ENCODE data around the gene ATP2A2. TPM values are rescaled to one million over a fixed set of nuclear protein-coding genes. Genes with fewer than 3 reads are reported as not detected.

ATP2A2 gene
- total and polyA plus RNA-seq, 2 experiments from 2014 or later = 47.2 to 225 TPM

DNA sequence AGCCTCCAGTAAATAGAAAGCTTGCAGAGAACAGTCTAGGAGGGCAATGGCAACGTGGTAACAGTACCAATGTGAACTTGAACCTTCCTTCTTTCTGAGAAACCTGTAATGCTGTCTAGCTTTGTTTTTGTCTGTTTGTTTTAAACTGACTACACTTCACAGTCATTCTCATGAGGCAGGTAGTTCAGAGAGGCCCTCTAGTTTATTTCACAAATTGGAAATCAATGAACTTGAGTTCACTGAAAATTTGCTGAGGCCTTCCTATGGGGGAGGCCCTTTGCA is 2.9 kb upstream of the ATP2A2 start:
- H3K27ac Mint-ChIP-seq = no peak overlapping the region
- no peak overlapping the region for H3K4me2 ChIP-seq
- peaks cover 26% of the 10 kb centered on the region for H3K4me1 Mint-ChIP-seq

More for the DNA sequence above, 2.9 kb upstream of the ATP2A2 start:
- H3K36me3 ChIP-seq (ENCODE audit: insufficient read depth) = peaks cover 8% of the 10 kb centered on the region; the same call in 1 of the 2 replicates
- H3K79me2 ChIP-seq (replicated peaks; ENCODE audit: insufficient read depth) = peaks cover 15% of the 10 kb centered on the region
- no peaks in the 10 kb centered on the region for H3K9me2 ChIP-seq (ENCODE audit: insufficient read depth)
- Mint-ChIP-seq H3K4me3 (no peak overlapping the region), H3K27me3 (ENCODE audit: insufficient read depth, low read depth, poor library complexity) (peaks cover 15% of the 10 kb centered on the region), H3K9me3 (no peaks in the 10 kb centered on the region), H3K36me3 (ENCODE audit: low read depth) (peaks cover 13% of the 10 kb centered on the region)
- peaks cover 12% of the 10 kb centered on the region for H3K27me3 ChIP-seq (ENCODE audit: insufficient read depth)
- no peak overlapping the region for H2AFZ ChIP-seq
- no peak for TF ChIP-seq REST (IDR thresholded peaks at IDR 0.05; ENCODE audit: unreplicated experiment)
- no peak for TF ChIP-seq ZNF114 (CRISPR knock-in tag; IDR thresholded peaks at IDR 0.05)
- no peak for TF ChIP-seq EZH2phosphoT487 (IDR thresholded peaks at IDR 0.05; ENCODE audit: unreplicated experiment)
- no peak for TF ChIP-seq JUNB (IDR thresholded peaks at IDR 0.05; ENCODE audit: unreplicated experiment)
- no peak for TF ChIP-seq ZNF462 (CRISPR knock-in tag; IDR thresholded peaks at IDR 0.05)
- TF ChIP-seq, protein P1, sequence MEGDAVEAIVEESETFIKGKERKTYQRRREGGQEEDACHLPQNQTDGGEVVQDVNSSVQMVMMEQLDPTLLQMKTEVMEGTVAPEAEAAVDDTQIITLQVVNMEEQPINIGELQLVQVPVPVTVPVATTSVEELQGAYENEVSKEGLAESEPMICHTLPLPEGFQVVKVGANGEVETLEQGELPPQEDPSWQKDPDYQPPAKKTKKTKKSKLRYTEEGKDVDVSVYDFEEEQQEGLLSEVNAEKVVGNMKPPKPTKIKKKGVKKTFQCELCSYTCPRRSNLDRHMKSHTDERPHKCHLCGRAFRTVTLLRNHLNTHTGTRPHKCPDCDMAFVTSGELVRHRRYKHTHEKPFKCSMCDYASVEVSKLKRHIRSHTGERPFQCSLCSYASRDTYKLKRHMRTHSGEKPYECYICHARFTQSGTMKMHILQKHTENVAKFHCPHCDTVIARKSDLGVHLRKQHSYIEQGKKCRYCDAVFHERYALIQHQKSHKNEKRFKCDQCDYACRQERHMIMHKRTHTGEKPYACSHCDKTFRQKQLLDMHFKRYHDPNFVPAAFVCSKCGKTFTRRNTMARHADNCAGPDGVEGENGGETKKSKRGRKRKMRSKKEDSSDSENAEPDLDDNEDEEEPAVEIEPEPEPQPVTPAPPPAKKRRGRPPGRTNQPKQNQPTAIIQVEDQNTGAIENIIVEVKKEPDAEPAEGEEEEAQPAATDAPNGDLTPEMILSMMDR (conservative IDR thresholded peaks at IDR 0.05; ENCODE audit: low read depth in 2 of 2) = no peak
- TF ChIP-seq POLR2AphosphoS5 (IDR thresholded peaks at IDR 0.05; ENCODE audit: low read depth) = no peak
- TF ChIP-seq NANOG (IDR thresholded peaks at IDR 0.05; ENCODE audit: borderline replicate concordance) = no peak
- TF ChIP-seq EZH2 (IDR thresholded peaks at IDR 0.05; ENCODE audit: low read depth, unreplicated experiment) = no peak
- no peak for TF ChIP-seq ZNF331 (CRISPR knock-in tag; IDR thresholded peaks at IDR 0.05; ENCODE audit: low read depth)
- no peak for TF ChIP-seq CREB1 (CRISPR knock-in tag; IDR thresholded peaks at IDR 0.05; ENCODE audit: low read depth)
- TF ChIP-seq STAT1 (IDR thresholded peaks at IDR 0.05; ENCODE audit: unreplicated experiment) = no peak
- no peak for TF ChIP-seq ETS1 (IDR thresholded peaks at IDR 0.05)
- peaks cover 20% of the 10 kb centered on the region for H3K4me1 ChIP-seq (ENCODE audit: insufficient read depth)
- ATAC-seq (no peak), DNase-seq (ENCODE audit: low spot score) (no peak)
- H3K4me3 ChIP-seq = no peak overlapping the region
- peaks cover 8% of the 10 kb centered on the region for H4K20me1 ChIP-seq (replicated peaks; ENCODE audit: insufficient read depth)
- H3K27ac ChIP-seq (ENCODE audit: low read depth) = no peak overlapping the region
- H3F3A ChIP-seq (replicated peaks; ENCODE audit: low read depth) = no peaks in the 10 kb centered on the region
